Peyer's patch (tissue), 4 donors: ENCODE data around the gene NDUFS6.

ENCODE experiments used
- POLR2A ChIP-seq, 2 donors: fragments of 450-650 bp; IDR thresholded peaks; one replicate each; pipeline ENCODE4 v1.5.1; 2017; ENCODE audit warnings: antibody characterized with exemption in 2 of 2, mild to moderate bottlenecking in 2 of 2, moderate library complexity in 2 of 2
- TF ChIP-seq, protein P1 (sequence below), 6 experiments: fragments of 450-650 bp in 4 of 6; fragments of 200-600 bp in 2 of 6; sonication (generic) in 1 of 6; IDR thresholded peaks; one replicate each; pipeline ENCODE4 v1.5.1; 2017 to 2019; ENCODE audit warnings: antibody characterized with exemption in 6 of 6, mild to moderate bottlenecking in 3 of 6, moderate library complexity in 1 of 6

DNA sequence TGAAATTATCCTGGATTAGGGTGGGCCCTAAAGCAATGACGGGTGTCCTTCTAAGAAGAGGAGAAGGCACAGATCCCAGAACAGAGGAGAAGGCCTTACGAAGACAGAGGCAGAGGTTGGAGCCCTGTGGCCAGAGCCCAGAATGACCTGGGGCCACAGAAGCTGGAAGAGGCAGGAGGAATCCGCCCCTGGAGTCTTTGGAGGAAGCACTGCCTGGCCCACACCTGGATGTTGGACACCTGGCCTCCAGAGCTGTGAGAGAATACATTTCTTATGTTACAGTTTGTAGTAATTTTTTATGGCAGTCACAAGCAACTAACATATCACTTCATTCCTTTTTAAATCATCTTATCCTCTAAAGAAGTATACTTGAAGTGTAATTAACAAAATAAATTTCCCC is 10.0 kb upstream of the NDUFS6 start:
- no peak for TF ChIP-seq POLR2A (IDR thresholded peaks at IDR 0.05)
- TF ChIP-seq, protein P1, sequence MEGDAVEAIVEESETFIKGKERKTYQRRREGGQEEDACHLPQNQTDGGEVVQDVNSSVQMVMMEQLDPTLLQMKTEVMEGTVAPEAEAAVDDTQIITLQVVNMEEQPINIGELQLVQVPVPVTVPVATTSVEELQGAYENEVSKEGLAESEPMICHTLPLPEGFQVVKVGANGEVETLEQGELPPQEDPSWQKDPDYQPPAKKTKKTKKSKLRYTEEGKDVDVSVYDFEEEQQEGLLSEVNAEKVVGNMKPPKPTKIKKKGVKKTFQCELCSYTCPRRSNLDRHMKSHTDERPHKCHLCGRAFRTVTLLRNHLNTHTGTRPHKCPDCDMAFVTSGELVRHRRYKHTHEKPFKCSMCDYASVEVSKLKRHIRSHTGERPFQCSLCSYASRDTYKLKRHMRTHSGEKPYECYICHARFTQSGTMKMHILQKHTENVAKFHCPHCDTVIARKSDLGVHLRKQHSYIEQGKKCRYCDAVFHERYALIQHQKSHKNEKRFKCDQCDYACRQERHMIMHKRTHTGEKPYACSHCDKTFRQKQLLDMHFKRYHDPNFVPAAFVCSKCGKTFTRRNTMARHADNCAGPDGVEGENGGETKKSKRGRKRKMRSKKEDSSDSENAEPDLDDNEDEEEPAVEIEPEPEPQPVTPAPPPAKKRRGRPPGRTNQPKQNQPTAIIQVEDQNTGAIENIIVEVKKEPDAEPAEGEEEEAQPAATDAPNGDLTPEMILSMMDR (IDR thresholded peaks at IDR 0.05) = no peak
